Smooth muscle cell (in vitro differentiated cells): ENCODE data around the gene KCNJ15. TPM values are rescaled to one million over a fixed set of nuclear protein-coding genes. Genes with fewer than 3 reads are reported as not detected.
"Not testable (repeated sequence)": the region's sequence is repeated elsewhere in the genome, so short reads cannot be mapped to it uniquely, and the experiment has no call there.

Experiments used
- DNase-seq: peaks from one replicate; lab custom pipeline; 2025; ENCODE audit not compliant: unreplicated experiment; lab: John Stamatoyannopoulos, UW
- H2AFZ ChIP-seq: fragments of 200-600 bp; sonication (generic); 2 replicates; pipeline ENCODE4 v1.6.0; 2016; ENCODE audit warnings: antibody characterized with exemption, low read depth, mild to moderate bottlenecking
- H3F3A ChIP-seq: fragments of 200-600 bp; sonication (generic); 2 replicates; pipeline ENCODE4 v1.6.0; 2017; ENCODE audit warnings: antibody characterized with exemption, low read depth
- H3K27ac ChIP-seq: fragments of 200-600 bp; sonication (generic); 2 replicates; pipeline ENCODE4 v1.5.1; 2016; ENCODE audit warnings: low read depth, mild to moderate bottlenecking
- H3K27me3 ChIP-seq: fragments of 200-600 bp; sonication (generic); 2 replicates; pipeline ENCODE4 v1.6.1; 2016; ENCODE audit warnings: low read depth, mild to moderate bottlenecking
- H3K36me3 ChIP-seq: fragments of 200-600 bp; sonication (generic); 2 replicates; pipeline ENCODE4 v1.5.1; 2016; ENCODE audit warnings: low read depth
- H3K4me1 ChIP-seq: fragments of 200-600 bp; sonication (generic); 2 replicates; pipeline ENCODE4 v1.5.1; 2016; ENCODE audit warnings: low read depth
- H3K4me2 ChIP-seq: fragments of 200-600 bp; sonication (generic); 2 replicates; pipeline ENCODE4 v1.6.0; 2016; ENCODE audit warnings: mild to moderate bottlenecking
- H3K4me3 ChIP-seq: fragments of 200-600 bp; sonication (generic); 2 replicates; pipeline ENCODE4 v1.5.1; 2016; ENCODE audit warnings: mild to moderate bottlenecking
- H3K79me2 ChIP-seq: fragments of 200-600 bp; sonication (generic); 2 replicates; pipeline ENCODE4 v1.6.0; 2016; ENCODE audit warnings: low read depth, mild to moderate bottlenecking
- H3K9ac ChIP-seq: fragments of 200-600 bp; sonication (generic); 2 replicates; pipeline ENCODE4 v1.6.0; 2016; ENCODE audit warnings: low read depth
- H3K9me3 ChIP-seq: fragments of 200-600 bp; sonication (generic); replicated peaks from 2 replicates; pipeline ENCODE4 v1.5.1; 2016; ENCODE audit warnings: low read depth
- H4K20me1 ChIP-seq: fragments of 200-600 bp; sonication (generic); 2 replicates; pipeline ENCODE4 v1.6.0; 2016; ENCODE audit warnings: low read depth
- CTCF ChIP-seq: fragments of 200-600 bp; sonication (generic); IDR thresholded peaks from 2 replicates; pipeline ENCODE4 v1.5.1; 2017; ENCODE audit warnings: borderline replicate concordance, mild to moderate bottlenecking, antibody characterized with exemption; ENCODE audit not compliant: insufficient read depth, poor library complexity, severe bottlenecking
- WGBS: methylation state at CpG from one replicate; pipeline ENCODE4 v1.1.7; 2016; ENCODE audit warnings: low lambda C conversion rate; 5-methylcytosine and 5-hydroxymethylcytosine counted together
- polyA plus RNA-seq: library from polyadenylated mRNA; unstranded; fragments of >200 nt; fragmentation: Nextera tagmentation; extraction: Ambion mirVana; gene quantifications from 2 replicates; pipeline ENCODE4 v1.2.1, GENCODE V29; 2016
- total RNA-seq: library from RNA; depleted of rRNA; stranded (reverse); fragments of >200 nt; gene quantifications from 2 replicates; pipeline ENCODE4 v1.2.3, GENCODE V29; 2014

Gene KCNJ15
- total and polyA plus RNA-seq, 2 experiments from 2014 or later = 4.2 to 21.9 TPM

- Histone ChIP-seq H3K4me2 (no peak overlapping the region), H3K9me3 (no peaks in the 10 kb centered on the region), H3K36me3 (no peaks in the 10 kb centered on the region), H3K4me1 (peaks cover 7% of the 10 kb centered on the region), H2AFZ (no peak overlapping the region), H4K20me1 (no peaks in the 10 kb centered on the region), H3K4me3 (no peak overlapping the region), H3F3A (no peaks in the 10 kb centered on the region), H3K27me3 (no peaks in the 10 kb centered on the region), H3K9ac (no peak overlapping the region), H3K79me2 (no peaks in the 10 kb centered on the region), H3K27ac (no peak overlapping the region)
- no peak for TF ChIP-seq CTCF
- DNase-seq = no peak
Measured at GRCh38 chr21:38246511-38246910, 10.3 kb upstream of the KCNJ15 start.

- H3K79me2 ChIP-seq, H3K36me3 ChIP-seq, DNase-seq, H3K4me2 ChIP-seq, H3K9me3 ChIP-seq, H3F3A ChIP-seq, H2AFZ ChIP-seq, H3K27ac ChIP-seq, H3K27me3 ChIP-seq, H3K4me3 ChIP-seq, H3K4me1 ChIP-seq, H4K20me1 ChIP-seq, H3K9ac ChIP-seq: not testable (repeated sequence)
- 86% methylated on average over 2 of the region's 2 CpGs for WGBS
Measured at GRCh38 chr21:38247054-38247453, 9.7 kb upstream of the KCNJ15 start.

GRCh38 chr21:38247738-38248510, 8.9 kb upstream of the KCNJ15 start:
- Histone ChIP-seq H3F3A (no peaks in the 10 kb centered on the region), H3K4me2 (no peak overlapping the region), H3K79me2 (no peaks in the 10 kb centered on the region), H3K36me3 (no peaks in the 10 kb centered on the region), H2AFZ (no peak overlapping the region), H3K4me1 (peaks cover 7% of the 10 kb centered on the region), H3K9ac (no peak overlapping the region), H3K27ac (no peak overlapping the region), H4K20me1 (no peaks in the 10 kb centered on the region), H3K4me3 (no peak overlapping the region), H3K9me3 (no peaks in the 10 kb centered on the region), H3K27me3 (no peaks in the 10 kb centered on the region)
- 89% methylated on average over 4 of the region's 4 CpGs for WGBS
- no peak for DNase-seq
- TF ChIP-seq CTCF = no peak

DNA sequence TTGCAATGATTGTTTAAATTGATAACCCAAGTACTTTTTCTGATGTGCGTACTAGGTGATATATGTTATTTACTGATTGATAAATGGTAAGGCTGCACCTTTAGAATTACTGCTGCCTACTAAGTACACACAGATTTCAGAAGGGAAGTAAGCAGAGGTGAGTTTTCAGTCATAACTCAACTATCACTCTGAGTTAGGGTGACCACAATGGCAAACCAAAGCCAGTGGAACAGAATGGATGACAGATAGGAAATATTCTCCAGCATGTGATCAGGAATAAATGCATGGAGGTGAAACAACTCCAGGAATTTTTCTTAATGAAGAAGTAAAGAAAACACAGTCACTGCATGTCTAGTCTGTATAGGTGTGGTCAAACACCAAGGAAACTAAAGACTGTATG, 7.5 kb upstream of the KCNJ15 start:
- no peak for DNase-seq
- Histone ChIP-seq H3K4me2 (no peak overlapping the region), H3K9ac (no peak overlapping the region), H3K79me2 (no peaks in the 10 kb centered on the region), H4K20me1 (no peaks in the 10 kb centered on the region), H3K4me1 (peaks cover 7% of the 10 kb centered on the region), H3K9me3 (no peaks in the 10 kb centered on the region), H3K27me3 (no peaks in the 10 kb centered on the region), H3K27ac (no peak overlapping the region), H2AFZ (no peak overlapping the region), H3K4me3 (no peak overlapping the region), H3K36me3 (no peaks in the 10 kb centered on the region), H3F3A (no peaks in the 10 kb centered on the region)
- TF ChIP-seq CTCF = no peak
- 92% methylated on average over 1 of the region's 1 CpG for WGBS
